Rectal smooth muscle tissue (tissue), 1 donor: ENCODE measurements around the gene NNT.
"Not testable (repeated sequence)": the region's sequence is repeated elsewhere in the genome, so short reads cannot be mapped to it uniquely, and the experiment has no call there.

Experiments used
- H3K27ac ChIP-seq: one replicate; pipeline ENCODE4 v1.7.0; 2013; ENCODE audit warnings: low read depth, low read length, inconsistent platforms
- H3K27me3 ChIP-seq: one replicate; pipeline ENCODE4 v1.7.0; 2013; ENCODE audit warnings: low read length; ENCODE audit not compliant: control insufficient read depth, insufficient read depth
- H3K36me3 ChIP-seq: one replicate; pipeline ENCODE4 v1.7.0; 2013; ENCODE audit warnings: low read length; ENCODE audit not compliant: control insufficient read depth, insufficient read depth
- H3K4me1 ChIP-seq: one replicate; pipeline ENCODE4 v1.7.0; 2013; ENCODE audit warnings: low read length; ENCODE audit not compliant: control insufficient read depth, insufficient read depth
- H3K4me3 ChIP-seq: one replicate; pipeline ENCODE4 v1.7.0; 2013; ENCODE audit warnings: low read length
- H3K9ac ChIP-seq: one replicate; pipeline ENCODE4 v1.7.0; 2013; ENCODE audit warnings: low read length

Gene NNT

GRCh38 chr5:43569236-43569746, 33.7 kb upstream of the NNT start:
- Histone ChIP-seq H3K36me3 (no peaks in the 10 kb centered on the region), H3K27ac (no peak overlapping the region), H3K4me1 (peaks cover 15% of the 10 kb centered on the region), H3K4me3 (no peak overlapping the region), H3K27me3 (no peaks in the 10 kb centered on the region), H3K9ac (no peak overlapping the region)

DNA sequence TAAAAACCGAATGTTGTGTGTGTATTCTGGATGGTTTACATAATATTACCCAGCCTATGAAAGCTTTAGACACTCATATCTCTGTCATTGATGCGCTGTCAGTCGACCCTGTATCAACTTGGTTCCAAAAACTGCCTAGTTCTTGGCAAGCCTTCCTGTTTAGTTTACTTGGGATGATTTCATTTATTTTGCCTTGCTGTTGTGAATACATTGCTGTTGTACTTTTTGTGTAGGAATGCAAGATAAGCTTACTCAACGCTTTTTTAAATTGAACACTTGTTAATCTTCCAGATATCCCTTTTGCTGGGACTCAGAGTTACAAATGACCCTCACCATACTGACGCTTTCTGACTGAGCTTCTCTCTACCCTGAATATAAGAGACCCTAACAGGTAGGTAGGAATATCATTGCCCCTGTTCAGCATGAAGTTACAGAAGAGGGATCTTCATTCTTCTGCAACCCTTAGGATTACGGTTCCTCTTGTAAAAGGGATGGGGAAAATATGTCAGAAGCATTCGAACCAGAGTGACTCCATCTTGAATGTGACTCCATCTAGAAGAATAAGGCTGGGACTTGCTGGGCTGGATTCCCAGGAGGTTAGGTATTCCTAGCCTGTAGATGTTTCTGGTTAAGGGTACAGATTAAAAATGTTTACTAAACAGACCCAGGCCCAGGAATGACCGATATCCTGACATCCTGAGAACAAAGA, 32.4 kb upstream of the NNT start:
- peak overlapping the region; percentile 79 for H3K27ac ChIP-seq

DNA sequence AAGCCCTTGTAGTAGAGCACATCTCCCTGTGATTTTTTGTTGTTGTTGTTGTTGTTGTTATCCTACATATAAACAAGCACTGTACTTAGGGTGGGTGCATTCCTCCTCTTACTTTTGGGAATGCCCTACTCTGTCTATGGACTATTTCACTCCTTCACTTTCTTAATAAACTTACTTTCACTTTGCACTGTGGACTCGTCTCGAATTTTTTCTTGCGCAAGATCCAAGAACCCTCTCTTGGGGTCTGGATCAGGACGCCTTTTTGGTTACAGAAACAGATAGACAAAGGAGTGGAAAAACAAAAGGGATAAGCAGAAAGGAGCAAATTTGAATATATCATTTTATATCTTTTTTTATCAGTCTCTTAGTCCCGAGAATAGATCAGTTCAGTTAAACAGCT, 31.7 kb upstream of the NNT start:
- Histone ChIP-seq H3K4me1 (peaks cover 15% of the 10 kb centered on the region), H3K27me3 (no peaks in the 10 kb centered on the region), H3K4me3 (peak overlapping the region; percentile 45), H3K27ac (peak overlapping the region; percentile 79), H3K36me3 (no peaks in the 10 kb centered on the region), H3K9ac (no peak overlapping the region)

More for the DNA sequence above, 32.4 kb upstream of the NNT start:
- H3K27me3 ChIP-seq: no peaks in the 10 kb centered on the region
- peaks cover 15% of the 10 kb centered on the region for H3K4me1 ChIP-seq
- peak overlapping the region; percentile 45 for H3K4me3 ChIP-seq
- H3K9ac ChIP-seq: no peak overlapping the region
- H3K36me3 ChIP-seq: no peaks in the 10 kb centered on the region

DNA sequence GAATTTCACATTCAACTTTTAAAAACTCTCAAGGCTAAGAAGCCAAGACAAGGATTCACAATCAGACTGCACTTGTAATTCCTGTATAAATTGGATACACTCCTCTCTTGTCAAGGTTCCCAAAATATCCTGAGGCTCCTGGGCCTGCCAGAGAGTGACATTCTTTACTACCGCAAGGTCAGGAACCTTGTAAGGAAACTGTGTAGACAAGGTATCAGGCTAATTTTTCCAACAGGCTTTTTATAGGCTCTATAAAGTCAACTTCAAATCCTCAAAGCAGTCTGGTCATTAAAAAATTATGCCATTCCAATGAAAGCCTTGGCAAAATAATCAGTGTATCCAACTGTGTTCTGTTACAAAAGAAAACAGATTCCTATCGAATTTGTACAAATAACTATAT, 30.6 kb upstream of the NNT start:
- Histone ChIP-seq H3K27me3 (no peaks in the 10 kb centered on the region), H3K36me3 (no peaks in the 10 kb centered on the region), H3K4me3 (no peak overlapping the region), H3K27ac (peak overlapping the region; percentile 36), H3K9ac (no peak overlapping the region), H3K4me1 (peaks cover 15% of the 10 kb centered on the region)

DNA sequence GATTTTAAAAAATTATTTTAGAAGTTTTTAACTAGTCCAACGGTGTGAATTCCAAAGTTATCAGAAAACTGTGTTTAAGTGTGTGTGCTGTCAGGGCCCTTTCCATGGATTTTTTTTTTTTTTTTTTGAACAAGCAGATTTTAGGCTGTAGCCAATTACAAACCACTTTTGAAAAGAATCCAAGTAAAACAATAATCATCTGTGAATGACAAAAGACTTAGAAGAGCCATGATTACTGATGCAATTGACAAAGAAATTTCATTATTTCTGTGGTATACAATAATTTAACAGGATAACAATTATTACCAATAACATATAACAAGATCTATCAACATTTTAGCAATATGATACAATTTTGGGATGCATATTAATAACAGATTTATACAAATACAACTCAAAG, 29.9 kb upstream of the NNT start:
- H3K27me3 ChIP-seq: no peaks in the 10 kb centered on the region
- no peaks in the 10 kb centered on the region for H3K36me3 ChIP-seq
- H3K4me1 ChIP-seq: peaks cover 15% of the 10 kb centered on the region
- no peak overlapping the region for H3K9ac ChIP-seq
- no peak overlapping the region for H3K4me3 ChIP-seq
- no peak overlapping the region for H3K27ac ChIP-seq

- not testable (repeated sequence) for H3K4me3 ChIP-seq, H3K4me1 ChIP-seq, H3K27me3 ChIP-seq, H3K36me3 ChIP-seq, H3K9ac ChIP-seq, H3K27ac ChIP-seq
Observed at GRCh38 chr5:43580402-43581210, 22.4 kb upstream of the NNT start.

DNA sequence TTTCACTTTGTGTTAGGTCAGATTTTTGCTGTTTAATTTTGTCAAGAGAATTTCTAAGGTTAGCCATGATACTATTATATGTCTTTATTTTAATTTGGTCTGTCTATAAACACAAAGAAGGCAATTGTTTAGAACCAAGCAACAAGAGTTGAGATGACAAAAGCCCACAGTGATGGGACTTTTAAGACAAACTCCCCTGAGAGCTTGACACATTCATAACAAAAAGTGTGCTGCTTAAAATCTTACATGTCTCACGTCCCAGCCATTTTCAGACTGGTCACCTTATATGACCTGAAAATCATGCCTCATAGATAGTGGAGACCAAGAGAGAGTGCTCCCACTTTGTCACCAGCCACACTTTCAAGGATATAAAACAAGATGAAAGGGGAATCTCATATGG, 21.6 kb upstream of the NNT start:
- Histone ChIP-seq H3K36me3 (peaks cover 3% of the 10 kb centered on the region), H3K27ac (no peak overlapping the region), H3K27me3 (no peaks in the 10 kb centered on the region), H3K4me3 (no peak overlapping the region), H3K9ac (no peak overlapping the region), H3K4me1 (no peaks in the 10 kb centered on the region)

- Histone ChIP-seq H3K4me1 (no peaks in the 10 kb centered on the region), H3K36me3 (peaks cover 3% of the 10 kb centered on the region), H3K4me3 (no peak overlapping the region), H3K27ac (no peak overlapping the region), H3K9ac (no peak overlapping the region), H3K27me3 (no peaks in the 10 kb centered on the region)
Observed at GRCh38 chr5:43582082-43583005, 20.6 kb upstream of the NNT start.

GRCh38 chr5:43583724-43584123, 19.3 kb upstream of the NNT start:
- no peak overlapping the region for H3K4me3 ChIP-seq
- H3K27ac ChIP-seq: no peak overlapping the region
- no peaks in the 10 kb centered on the region for H3K4me1 ChIP-seq
- H3K36me3 ChIP-seq: peaks cover 3% of the 10 kb centered on the region
- H3K9ac ChIP-seq: no peak overlapping the region
- no peaks in the 10 kb centered on the region for H3K27me3 ChIP-seq

GRCh38 chr5:43584166-43584699, 18.7 kb upstream of the NNT start:
- no peak overlapping the region for H3K27ac ChIP-seq
- peaks cover 3% of the 10 kb centered on the region for H3K36me3 ChIP-seq
- H3K4me1 ChIP-seq: no peaks in the 10 kb centered on the region
- no peak overlapping the region for H3K4me3 ChIP-seq
- H3K27me3 ChIP-seq: no peaks in the 10 kb centered on the region
- no peak overlapping the region for H3K9ac ChIP-seq

DNA sequence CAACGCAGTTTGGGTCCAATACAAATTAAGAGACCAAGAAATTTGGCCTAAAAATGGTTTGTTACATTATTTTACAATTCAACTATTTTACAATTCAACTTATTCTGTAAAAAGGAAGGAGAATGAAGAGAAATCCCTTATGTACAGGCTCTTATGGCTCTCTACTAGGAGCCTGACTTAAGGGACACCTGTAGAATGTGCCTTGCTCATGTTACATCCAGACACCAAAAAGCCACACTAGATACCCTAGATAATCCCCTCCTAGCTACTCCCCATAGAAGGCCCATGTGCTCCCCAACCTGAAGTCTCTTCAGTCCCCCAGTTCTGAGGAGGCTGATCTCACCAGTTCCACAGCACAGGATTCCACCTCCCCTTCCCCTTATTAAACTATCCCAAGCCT, 14.1 kb upstream of the NNT start:
- Histone ChIP-seq H3K9ac (no peak overlapping the region), H3K36me3 (no peaks in the 10 kb centered on the region), H3K4me1 (no peaks in the 10 kb centered on the region), H3K4me3 (no peak overlapping the region), H3K27me3 (no peaks in the 10 kb centered on the region), H3K27ac (no peak overlapping the region)

GRCh38 chr5:43589310-43589709, 13.7 kb upstream of the NNT start:
- Histone ChIP-seq H3K4me1 (no peaks in the 10 kb centered on the region), H3K27me3 (no peaks in the 10 kb centered on the region), H3K36me3 (no peaks in the 10 kb centered on the region), H3K9ac (no peak overlapping the region), H3K27ac (no peak overlapping the region), H3K4me3 (no peak overlapping the region)
